Stimulated activated CD8-positive, alpha-beta memory T cell treated with anti-CD3 and anti-CD28 coated beads, Interleukin-12 subunit alpha, Interleukin-12 subunit beta, amount 100 ng/mL, for 4 hours (primary cell): ENCODE measurements around the gene ANAPC15.
A peak's percentile ranks its signal among the peaks of the same experiment; 100 is the strongest.

Experiments
- DNase-seq: peaks from one replicate; pipeline ENCODE4 v3.0.0-alpha.2; 2020; ENCODE audit warnings: low read depth

Gene ANAPC15

DNA sequence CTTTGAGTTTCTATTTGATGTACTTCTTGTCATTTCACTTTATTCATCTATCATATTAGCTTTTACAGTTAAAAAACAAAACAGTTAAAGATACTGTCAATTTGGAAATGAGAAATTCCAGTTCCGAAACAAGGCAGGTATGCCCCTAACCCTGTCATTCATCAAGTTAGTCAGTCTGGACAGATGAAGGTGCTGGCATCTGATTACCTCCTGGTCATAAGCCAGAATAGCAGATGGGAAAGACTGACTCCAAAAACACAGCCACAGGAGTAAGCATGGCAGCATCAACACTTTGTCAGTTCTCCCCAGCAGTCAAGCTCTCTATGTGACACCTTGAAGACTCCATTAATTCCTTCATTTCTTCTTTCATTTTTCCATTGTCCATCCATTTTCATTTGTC, 27.5 kb downstream of the ANAPC15 start:
- DNase-seq = no peak

DNA sequence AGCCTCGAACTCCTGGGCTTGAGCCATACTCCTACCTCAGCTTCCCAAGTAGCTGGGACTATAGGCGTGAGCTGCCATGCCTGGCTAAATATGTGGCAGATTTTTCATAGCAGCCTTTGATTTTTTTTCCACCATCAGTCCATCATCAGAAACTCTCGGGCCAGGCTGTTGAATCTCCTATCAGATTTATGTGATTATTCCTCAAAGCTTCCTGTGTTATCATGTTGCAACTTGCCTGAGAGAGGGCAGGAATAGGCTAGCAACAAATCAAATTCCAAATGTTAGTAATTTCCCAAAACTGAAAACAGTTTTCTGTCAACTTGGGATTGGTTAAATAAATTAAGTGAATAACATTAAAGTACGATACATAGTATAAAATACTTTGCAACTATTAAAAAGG, 28.4 kb downstream of the ANAPC15 start:
- DNase-seq = no peak

DNA sequence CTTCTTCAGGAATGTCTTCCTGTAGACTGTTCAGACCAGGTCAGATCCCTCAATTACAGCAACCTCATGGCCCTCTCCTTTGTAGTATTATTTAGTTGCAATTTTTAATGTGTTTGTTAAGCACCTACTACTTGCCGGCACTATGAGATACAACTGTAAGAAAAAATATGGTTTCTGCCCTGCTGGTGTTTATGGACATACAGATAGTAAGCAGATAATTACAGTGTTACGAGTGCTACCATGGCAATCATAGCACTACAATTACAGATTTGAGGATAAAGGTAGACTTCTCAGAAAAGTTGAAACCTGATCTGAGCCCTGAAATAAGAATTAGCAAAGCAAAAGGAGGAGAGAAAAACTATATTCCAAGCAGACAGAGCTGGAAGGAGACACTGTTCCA, 29.1 kb downstream of the ANAPC15 start:
- no peak for DNase-seq

DNA sequence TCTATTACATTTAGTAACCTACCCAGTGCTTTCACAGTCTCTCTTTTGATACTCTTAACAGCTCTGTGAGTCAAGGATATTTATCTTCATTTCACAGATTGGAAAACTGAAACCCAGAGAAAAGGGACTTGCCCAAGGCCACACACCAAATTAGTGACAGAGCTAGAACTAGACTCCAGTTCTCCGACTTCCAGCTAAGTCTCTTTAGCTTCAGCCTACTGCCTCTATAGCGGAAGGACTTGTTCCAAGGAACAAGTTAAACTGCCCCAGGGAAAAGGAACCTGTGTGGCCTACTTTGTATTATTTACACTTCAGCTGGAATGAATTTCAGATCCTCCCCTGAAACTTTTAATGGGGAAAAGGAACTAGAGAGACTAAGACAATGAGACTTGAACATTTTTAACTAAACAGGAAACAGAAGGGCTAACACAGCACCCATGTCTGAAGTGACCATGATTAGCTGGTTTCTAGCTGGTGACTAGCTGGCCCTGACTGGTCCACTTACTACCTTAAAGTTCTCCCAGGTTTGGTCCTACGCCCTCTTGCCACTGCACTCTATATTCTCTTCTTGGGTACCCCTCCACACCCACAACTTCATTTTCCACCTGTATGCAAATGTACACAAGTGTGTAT, 30.6 kb downstream of the ANAPC15 start:
- no peak for DNase-seq

DNA sequence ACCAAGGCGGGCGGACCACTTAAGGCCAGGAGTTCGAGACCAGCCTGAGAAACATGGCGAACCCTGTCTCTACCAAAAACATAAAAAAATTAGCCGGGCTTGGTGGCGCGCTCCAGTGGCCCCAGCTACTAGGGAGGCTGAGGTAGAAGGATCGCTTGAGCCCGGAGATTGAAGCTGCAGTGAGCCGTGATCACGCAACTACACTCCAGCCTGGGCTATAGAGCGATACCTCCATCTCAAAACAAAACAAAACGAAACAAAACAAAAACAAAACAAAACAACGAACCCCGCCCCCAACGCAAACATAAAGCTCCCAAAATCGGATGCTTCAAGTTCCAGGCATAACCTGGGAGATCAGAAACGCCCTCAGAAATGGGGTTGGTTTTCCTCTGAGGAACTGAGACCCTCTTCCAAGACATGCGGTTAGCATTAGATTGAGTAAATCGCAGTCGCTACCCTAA, 31.3 kb downstream of the ANAPC15 start:
- DNase-seq = no peak

DNA sequence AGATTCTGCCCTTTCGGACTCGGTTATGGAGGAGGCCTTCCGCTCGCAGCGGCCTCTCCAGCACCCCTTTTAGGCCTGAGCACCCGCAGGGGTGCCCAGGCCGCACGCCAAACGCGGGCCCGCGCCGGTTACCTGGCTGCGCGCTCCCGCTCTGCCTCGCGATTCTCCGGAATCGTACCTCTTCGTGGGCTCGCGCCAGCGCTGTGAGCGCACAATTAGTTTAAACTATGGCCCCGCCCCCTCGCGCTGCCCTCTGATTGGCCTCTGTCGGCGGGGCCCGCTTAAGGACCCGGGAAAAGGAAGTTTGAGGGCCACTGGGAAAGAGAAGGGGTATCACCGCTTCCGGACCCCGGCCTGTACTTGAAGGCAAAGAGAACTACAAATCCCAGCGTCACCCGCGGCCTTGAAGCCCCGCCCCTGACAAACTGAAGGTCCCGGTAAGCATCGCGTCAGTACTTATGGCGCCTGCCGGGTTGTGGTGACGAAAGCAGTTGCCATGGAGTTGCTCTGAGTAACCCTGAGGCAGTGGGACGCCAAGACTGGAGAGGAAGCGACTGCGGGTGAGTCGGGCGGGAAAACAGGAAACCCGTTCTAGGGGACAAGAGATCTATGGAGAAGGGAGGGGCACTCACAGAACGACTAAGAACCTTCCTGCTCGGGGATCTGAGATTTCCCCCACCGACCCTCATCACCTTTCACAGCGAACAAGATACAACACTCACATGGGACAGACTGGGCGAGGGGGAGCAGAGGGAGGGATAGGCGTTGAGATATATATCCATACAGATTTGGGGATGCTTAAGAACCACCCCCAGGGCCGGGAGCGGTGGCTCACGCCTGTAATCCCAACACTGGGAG, 31.9 kb downstream of the ANAPC15 start, which contains the start of the genes LRRC51 and NUMA1:
LRRC51 (plus strand) TSS at position 525 of the 858 bp plus-strand sequence. CDS start 8,234 bp downstream, outside the sequence.
NUMA1 (minus strand) TSS at position 217 of the 858 bp plus-strand sequence. CDS start 44,599 bp downstream, outside the sequence.
- DNase-seq = peak; percentile 96

DNA sequence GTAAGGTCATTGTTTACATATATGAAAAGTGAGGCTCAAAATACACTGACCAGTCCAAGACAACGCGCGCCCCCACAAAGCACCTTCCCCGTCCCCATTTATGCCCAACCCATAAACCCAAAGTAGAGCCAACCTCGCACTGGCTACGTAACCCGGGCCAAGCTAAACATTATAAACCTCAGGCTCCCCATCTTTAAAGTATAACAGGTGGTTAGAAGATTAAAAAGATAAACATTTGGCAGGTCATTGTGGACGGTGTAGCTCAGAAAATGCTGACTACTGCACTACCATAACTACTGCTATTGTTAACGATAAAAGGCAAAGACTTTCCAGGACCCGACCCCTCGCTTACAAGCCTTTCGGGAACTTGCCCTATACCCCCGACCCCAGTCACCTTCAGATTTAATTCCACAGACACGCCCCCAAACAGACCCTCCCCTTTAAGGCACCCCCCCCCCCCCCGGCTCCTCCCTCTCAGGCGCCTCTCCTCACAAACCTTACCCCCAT, 32.6 kb downstream of the ANAPC15 start:
- DNase-seq = no peak

DNA sequence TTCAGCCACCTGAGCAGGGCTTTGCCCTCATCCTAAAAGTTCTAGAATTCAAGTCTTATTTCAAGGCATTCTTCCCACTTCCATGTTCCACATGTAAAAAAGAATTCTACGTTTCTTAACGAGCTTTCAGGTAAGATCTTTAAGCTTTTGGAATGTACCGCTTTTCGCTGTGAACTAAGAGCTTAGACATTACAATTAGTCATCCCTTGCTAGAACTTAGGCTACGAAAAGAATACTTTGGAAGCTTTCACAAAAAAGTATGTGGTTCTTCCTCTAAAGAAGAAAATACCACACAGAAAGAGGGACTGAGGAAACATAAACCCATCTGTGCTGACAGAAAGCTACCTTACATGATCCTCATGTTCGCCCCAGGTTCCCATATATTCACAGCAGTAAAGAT, 34.0 kb downstream of the ANAPC15 start:
- DNase-seq = no peak

DNA sequence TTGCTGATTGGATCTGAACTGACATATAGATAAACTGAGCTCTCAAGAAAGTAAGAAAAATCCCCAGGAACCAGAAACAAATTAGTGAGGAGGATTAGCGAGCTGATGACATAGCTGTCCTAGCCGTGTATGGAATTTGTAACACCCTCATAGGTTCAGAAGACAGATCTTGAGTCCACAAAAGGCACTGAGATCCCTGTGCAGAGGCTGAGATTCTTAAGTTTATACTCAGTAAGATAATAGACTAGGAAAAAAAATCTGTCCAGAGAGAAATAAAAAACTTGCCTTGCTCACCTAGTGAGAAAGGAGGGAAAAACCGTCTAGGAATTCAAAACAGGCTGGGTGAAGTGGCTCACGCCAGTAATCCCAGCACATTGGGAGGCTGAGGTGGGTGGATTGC, 36.7 kb downstream of the ANAPC15 start:
- DNase-seq = no peak

DNA sequence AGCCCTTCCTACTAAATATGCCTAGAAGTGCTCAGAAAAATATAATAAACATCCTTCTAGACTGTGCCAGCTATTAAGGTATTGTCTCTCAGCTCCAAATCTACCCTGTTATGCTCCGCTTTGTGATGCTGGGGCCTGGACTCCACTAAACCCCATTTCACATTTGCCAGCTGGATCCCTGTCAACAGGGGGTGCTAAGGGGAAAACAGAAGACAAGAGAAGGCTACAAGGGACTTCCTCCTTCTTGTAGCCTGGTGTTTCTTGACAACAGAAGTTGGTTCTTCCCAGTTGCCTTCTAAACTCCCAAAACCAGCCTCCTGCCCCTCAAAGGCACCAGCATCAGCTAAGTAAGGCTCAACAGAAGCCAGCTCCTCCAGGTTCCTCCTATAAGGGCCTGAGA, 37.4 kb downstream of the ANAPC15 start:
- no peak for DNase-seq

DNA sequence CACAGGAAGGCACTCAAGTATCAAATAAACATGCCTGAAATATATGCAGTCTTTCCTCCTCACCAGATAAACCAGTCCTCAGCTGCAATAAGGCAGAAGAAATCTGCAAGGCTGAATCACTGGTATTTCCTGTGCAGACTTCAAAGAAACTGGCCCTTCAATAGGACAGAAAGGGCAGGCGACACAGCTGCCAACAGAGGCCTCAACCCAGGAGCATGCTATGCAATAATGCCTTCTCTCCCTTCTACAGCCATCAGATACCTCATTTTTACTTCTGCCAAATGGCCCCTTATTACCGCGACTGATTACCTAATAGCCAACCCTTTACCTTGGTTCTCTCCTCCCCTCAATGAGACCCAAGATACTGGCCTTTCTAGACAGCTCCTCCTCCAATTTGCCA, 40.1 kb downstream of the ANAPC15 start:
- no peak for DNase-seq

DNA sequence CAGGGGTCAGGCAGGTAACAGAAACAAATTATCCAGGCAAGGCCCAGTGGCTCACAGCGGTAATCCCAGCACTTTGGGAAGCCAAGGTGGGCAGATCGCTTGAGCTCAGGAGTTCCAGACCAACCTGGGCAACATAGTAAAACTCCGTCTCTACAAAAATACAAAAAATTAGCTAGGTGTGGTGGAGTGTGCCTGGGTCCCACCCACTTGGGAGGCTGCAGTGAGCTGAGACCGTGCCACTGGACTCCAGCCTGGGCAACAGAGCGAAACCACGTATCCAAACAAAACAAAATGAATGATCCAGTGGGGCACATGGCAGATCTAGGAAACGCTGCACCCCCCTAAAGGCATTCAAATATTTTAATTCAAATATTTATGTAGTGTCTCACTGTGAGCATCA, 42.0 kb downstream of the ANAPC15 start:
- DNase-seq = no peak

DNA sequence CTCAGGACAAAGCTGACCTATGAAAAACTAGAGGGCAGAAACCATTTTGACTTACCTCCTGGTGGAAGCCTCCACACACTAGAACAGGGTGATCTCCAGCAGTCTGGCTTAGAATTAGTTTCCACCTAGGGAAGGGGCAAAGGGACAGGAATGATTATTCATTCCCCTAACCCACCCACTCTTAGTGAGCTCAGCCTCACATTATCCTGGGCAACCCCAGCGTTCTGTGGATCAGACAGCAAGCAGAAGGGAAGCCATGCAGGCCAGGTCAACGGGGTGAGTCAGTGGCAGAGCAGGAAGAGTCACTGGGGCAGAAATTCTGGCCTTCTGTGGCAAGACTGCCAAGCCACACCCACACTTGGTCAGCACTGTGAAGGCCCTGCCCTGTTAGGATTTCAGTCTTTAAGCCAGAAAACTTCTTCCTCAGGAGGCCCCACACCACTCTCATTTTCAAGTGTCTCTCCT, 42.7 kb downstream of the ANAPC15 start:
- DNase-seq = no peak

DNA sequence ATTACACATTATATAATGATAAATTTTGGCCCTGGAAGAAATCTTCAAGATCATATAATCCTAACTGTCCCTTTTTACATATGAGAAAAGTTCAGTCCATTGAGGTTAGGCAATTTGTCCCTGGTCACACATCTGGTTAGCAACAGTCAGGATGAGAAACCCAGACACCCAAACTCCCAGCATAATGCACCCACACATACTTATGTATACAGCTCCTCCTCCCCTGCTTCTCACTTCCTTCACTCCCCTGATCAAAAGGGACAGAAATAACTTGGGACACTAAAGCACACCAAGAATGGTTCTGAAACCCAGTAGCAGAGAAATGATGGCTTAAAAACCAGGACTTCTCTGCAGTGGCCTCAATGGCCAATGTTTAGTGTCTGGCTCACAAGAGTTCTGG, 43.3 kb downstream of the ANAPC15 start:
- no peak for DNase-seq

DNA sequence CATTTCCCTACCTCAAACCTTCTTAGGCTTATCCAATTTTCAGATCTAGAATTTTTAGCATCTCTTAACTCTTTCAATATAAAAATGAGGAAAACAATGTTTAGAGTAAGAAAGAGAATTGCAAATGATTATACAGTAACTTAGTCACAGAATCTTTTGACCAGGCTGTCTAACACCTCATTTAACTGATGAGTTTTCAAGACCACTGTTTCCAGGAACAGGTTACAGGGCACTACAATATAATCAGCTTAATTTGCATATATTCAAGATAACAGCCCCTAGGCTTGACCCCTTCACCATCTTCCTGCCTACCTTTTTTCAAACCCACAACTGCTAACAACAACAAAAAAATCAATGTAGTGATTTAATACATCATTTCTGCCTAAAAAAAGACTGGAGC, 44.8 kb downstream of the ANAPC15 start:
- DNase-seq = no peak

DNA sequence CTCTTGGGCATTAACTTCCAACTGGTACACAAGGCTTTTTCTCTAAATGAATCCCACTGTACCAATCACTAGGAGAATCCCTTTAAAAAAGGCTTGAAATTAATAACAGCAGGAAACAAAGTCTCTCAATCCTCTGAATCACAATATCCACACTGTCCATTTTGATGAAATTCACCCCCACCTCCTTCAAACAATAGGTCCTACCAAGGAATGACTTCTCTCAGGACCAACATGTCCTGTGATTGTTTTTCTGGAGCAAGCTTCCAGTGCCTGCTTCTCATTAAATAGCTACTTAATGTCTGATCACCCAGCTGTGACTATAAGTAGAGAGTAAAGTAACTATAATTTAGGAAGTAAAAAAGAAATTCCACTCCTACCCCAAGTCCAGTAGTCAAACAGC, 45.2 kb downstream of the ANAPC15 start:
- no peak for DNase-seq

DNA sequence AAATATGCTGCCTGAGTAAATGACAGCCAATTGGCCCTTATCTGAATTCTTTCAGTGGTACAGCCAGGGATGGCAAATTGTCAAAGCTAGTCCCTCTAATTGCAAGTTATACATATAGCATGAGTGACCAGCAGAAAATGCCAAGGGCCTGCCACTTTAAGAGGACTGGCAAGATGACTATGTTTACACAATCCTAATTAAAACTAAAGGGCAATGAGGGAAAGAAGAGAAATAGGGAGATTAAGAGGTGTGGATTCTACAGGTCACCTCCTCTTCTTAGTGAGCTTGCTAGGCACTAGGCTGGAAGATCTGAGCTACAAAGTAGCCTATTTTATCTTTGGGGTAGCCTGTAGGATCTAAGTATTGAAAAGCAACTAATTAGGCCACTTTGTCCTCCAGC, 45.6 kb downstream of the ANAPC15 start:
- no peak for DNase-seq

DNA sequence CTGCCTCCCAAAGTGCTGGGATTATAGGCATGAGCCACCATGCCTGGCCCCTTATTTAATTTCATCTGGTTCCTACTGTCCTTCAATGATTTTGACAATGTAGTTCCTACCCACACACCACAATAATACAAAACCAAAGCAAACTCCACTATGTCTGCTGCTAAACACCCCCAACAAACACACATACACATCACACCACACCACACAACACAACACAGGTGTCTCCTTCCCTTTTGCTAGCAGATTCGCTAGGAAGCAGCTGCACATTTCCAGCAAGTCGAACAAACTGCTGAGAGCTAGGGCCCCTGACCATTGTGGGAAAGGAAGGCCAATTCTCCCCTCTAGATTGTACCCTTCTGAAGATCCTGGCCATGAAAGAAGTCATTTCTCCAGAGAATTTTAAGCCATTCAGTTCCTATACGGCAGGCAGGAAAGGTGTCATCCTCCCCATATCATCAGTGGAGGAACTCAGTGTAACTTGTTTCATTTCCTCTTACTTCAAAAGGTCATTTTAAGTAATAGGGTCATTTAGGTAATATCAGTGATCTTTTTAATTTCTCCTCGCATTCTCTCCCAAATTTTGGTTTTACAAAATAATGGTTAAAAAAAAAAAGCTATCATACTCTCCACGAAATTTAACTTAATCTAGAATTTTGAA, 50.6 kb downstream of the ANAPC15 start:
- DNase-seq = no peak
